ENCODE measurements around the gene RBM5.

The RBM5 gene

GRCh38 chr3:50156549-50157493 is 68.1 kb downstream of the RBM5 start:
- peaks cover 4% of the 10 kb centered on the region for H3K36me3 Mint-ChIP-seq (ENCODE audit: low read depth)

GRCh38 chr3:50157827-50158529 is 69.3 kb downstream of the RBM5 start:
- TF ChIP-seq, protein P1, sequence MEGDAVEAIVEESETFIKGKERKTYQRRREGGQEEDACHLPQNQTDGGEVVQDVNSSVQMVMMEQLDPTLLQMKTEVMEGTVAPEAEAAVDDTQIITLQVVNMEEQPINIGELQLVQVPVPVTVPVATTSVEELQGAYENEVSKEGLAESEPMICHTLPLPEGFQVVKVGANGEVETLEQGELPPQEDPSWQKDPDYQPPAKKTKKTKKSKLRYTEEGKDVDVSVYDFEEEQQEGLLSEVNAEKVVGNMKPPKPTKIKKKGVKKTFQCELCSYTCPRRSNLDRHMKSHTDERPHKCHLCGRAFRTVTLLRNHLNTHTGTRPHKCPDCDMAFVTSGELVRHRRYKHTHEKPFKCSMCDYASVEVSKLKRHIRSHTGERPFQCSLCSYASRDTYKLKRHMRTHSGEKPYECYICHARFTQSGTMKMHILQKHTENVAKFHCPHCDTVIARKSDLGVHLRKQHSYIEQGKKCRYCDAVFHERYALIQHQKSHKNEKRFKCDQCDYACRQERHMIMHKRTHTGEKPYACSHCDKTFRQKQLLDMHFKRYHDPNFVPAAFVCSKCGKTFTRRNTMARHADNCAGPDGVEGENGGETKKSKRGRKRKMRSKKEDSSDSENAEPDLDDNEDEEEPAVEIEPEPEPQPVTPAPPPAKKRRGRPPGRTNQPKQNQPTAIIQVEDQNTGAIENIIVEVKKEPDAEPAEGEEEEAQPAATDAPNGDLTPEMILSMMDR (IDR thresholded peaks at IDR 0.05; ENCODE audit: unreplicated experiment in 3 of 3): no peak
- Mint-ChIP-seq H3K4me1 (peaks cover 60% of the 10 kb centered on the region), H3K4me3 (peak overlapping the region; percentile 93 to 99 (median 96)), H3K9me3 (no peaks in the 10 kb centered on the region), H3K27me3 (ENCODE audit: low read depth) (peaks cover 15% of the 10 kb centered on the region), H3K36me3 (ENCODE audit: low read depth) (peaks cover 12% of the 10 kb centered on the region), H3K27ac (peak overlapping the region; percentile 77 to 97 (median 84))

More at GRCh38 chr3:50156549-50157493, 68.1 kb downstream of the RBM5 start:
- peaks cover 62% of the 10 kb centered on the region for H3K4me1 Mint-ChIP-seq
- peaks cover 15% of the 10 kb centered on the region for H3K27me3 Mint-ChIP-seq (ENCODE audit: low read depth)
- no peaks in the 10 kb centered on the region for H3K9me3 Mint-ChIP-seq
- TF ChIP-seq, protein P1 (IDR thresholded peaks at IDR 0.05; ENCODE audit: unreplicated experiment in 3 of 3): no peak
- peak overlapping the region; percentile 84 to 97 (median 90) for H3K27ac Mint-ChIP-seq
- peak overlapping the region; percentile 93 to 99 (median 96) for H3K4me3 Mint-ChIP-seq

DNA sequence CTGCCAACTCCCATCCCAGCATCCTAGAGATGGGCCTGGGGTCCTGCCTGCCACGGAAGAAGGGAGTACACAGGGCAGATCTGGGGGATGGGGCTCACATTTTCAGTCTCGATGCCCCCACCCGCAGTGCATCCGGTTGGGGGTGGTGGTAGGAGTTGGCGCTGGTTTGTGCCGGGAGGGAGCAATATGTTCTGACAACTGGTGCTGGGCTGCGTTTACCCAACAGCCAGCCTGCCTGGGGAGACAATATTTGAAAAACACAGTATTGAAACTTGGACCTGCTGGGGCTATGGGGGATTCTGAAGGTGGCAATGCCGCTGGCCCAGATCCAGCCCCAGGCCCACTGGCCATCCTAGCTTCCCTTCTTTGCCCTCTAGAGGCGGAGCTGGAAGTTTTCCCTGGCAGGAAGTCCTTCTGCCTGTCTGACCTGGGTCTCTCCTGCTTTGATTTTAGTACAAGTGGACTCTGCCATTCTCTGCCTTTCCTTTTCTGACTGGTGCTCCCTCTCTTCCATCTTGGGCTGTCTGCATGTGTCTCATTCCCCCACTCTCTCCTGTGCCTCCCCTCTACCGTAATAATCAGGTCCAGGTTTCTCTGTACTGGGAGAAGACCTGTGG is 69.9 kb downstream of the RBM5 start:
- Mint-ChIP-seq H3K9me3 (no peaks in the 10 kb centered on the region), H3K27ac (peak overlapping the region; percentile 78 to 97 (median 84))

DNA sequence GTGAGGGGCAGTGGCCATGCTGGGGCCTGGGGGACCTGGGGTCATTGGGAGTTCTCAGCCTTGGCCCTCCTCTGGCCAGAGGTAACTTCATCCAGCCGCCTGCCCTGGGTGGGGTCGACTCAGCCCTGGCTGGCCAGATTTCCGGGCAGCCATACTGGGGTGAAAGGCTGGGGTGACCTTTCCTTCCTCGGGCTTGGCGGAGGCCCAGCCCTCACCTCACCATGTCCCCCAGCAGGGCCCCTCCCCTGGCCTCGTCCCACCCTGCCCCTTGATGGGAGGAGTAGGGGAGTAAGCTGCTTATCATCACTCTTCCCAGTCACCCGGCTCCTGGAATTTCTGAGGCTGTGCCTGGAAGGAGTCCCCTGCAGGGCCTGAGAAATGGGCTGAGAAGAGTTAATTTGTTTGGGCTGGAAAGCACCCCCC is 71.9 kb downstream of the RBM5 start:
- H3K27me3 Mint-ChIP-seq (ENCODE audit: low read depth): peaks cover 10% of the 10 kb centered on the region
- TF ChIP-seq, protein P1 (IDR thresholded peaks at IDR 0.05; ENCODE audit: unreplicated experiment in 3 of 3): no peak
- H3K9me3 Mint-ChIP-seq: no peaks in the 10 kb centered on the region
- peaks cover 76% of the 10 kb centered on the region for H3K4me1 Mint-ChIP-seq
- peaks cover 12% of the 10 kb centered on the region for H3K36me3 Mint-ChIP-seq (ENCODE audit: low read depth)
- no peak overlapping the region for H3K4me3 Mint-ChIP-seq
- peak overlapping the region in 1 of 3 experiments; percentile 95 for H3K27ac Mint-ChIP-seq

More for the DNA sequence above, 69.9 kb downstream of the RBM5 start:
- Mint-ChIP-seq H3K27me3 (ENCODE audit: low read depth) (peaks cover 11% of the 10 kb centered on the region), H3K4me1 (peaks cover 62% of the 10 kb centered on the region), H3K4me3 (peak overlapping the region; percentile 93 to 99 (median 96)), H3K36me3 (ENCODE audit: low read depth) (peaks cover 12% of the 10 kb centered on the region)
- TF ChIP-seq, protein P1 (IDR thresholded peaks at IDR 0.05; ENCODE audit: unreplicated experiment in 3 of 3): no peak

GRCh38 chr3:50161320-50161719 is 72.6 kb downstream of the RBM5 start:
- Mint-ChIP-seq H3K4me3 (no peak overlapping the region), H3K4me1 (peaks cover 76% of the 10 kb centered on the region), H3K27me3 (ENCODE audit: low read depth) (peaks cover 4% of the 10 kb centered on the region), H3K9me3 (no peaks in the 10 kb centered on the region), H3K27ac (peak overlapping the region in 2 of 3 experiments; percentile 62 to 95), H3K36me3 (ENCODE audit: low read depth) (peaks cover 12% of the 10 kb centered on the region)
- TF ChIP-seq, protein P1 (IDR thresholded peaks at IDR 0.05; ENCODE audit: unreplicated experiment in 3 of 3): no peak
